Pons (tissue), 1 donor: ENCODE measurements around the gene MCC.

Experiments used
- DNase-seq: peaks from one replicate; pipeline ENCODE4 v3.0.0-alpha.2; 2016; ENCODE audit warnings: low spot score

Gene MCC

GRCh38 chr5:113364466-113364865 is 123.8 kb downstream of the MCC start:
- no peak for DNase-seq

- DNase-seq: no peak
Observed at GRCh38 chr5:113361701-113362100, 126.6 kb downstream of the MCC start.

- DNase-seq: no peak
Observed at GRCh38 chr5:113359419-113359818, 128.8 kb downstream of the MCC start.

GRCh38 chr5:113358696-113359095 is 129.6 kb downstream of the MCC start:
- no peak for DNase-seq

GRCh38 chr5:113357696-113358476 is 130.4 kb downstream of the MCC start:
- no peak for DNase-seq

GRCh38 chr5:113356487-113356886 is 131.8 kb downstream of the MCC start:
- DNase-seq: no peak

- DNase-seq: no peak
Observed at GRCh38 chr5:113354055-113354454, 134.2 kb downstream of the MCC start.

- no peak for DNase-seq
Observed at GRCh38 chr5:113347572-113347971, 140.7 kb downstream of the MCC start.

- DNase-seq: no peak
Observed at GRCh38 chr5:113344973-113345940, 143.0 kb downstream of the MCC start.

- no peak for DNase-seq
Observed at GRCh38 chr5:113343343-113343742, 144.9 kb downstream of the MCC start.

- DNase-seq: no peak
Observed at GRCh38 chr5:113340537-113340936, 147.7 kb downstream of the MCC start.

- DNase-seq: no peak
Observed at GRCh38 chr5:113338628-113339027, 149.6 kb downstream of the MCC start.

- DNase-seq: no peak
Observed at GRCh38 chr5:113337515-113338415, 150.5 kb downstream of the MCC start.

- peak; percentile 83 for DNase-seq
Observed at GRCh38 chr5:113336975-113337374, 151.3 kb downstream of the MCC start.

GRCh38 chr5:113333411-113333810 is 154.8 kb downstream of the MCC start:
- DNase-seq: no peak

GRCh38 chr5:113331209-113331551 is 157.1 kb downstream of the MCC start:
- DNase-seq: peak; percentile 20

GRCh38 chr5:113330533-113331208 is 157.6 kb downstream of the MCC start:
- DNase-seq: peak; percentile 46

- DNase-seq: no peak
Observed at GRCh38 chr5:113329981-113330380, 158.3 kb downstream of the MCC start.

GRCh38 chr5:113325054-113325453 is 163.2 kb downstream of the MCC start:
- DNase-seq: no peak

- no peak for DNase-seq
Observed at GRCh38 chr5:113321276-113321675, 167.0 kb downstream of the MCC start.

- DNase-seq: no peak
Observed at GRCh38 chr5:113320273-113320780, 167.9 kb downstream of the MCC start.
